ENCODE data around the gene EIF5A2.

Gene EIF5A2

DNA sequence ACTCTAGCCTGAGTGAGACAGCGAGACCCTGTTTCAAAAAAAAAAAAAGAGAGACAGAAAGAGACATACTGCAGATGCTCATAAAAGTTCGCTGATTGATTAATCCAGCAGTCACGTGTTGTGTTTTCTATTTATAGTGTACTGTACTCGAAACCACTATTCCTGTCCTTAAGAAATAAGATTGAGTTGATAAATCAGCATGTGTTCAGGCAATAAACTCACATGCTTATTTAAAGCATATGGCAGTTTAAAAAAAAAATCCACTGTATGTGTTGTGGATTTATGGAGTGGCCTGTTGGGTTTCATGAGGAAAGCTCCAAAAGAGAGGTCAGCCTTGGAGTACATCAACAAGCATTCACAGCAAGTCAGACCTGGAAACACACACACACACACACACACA, 56.1 kb downstream of the EIF5A2 start:
- no peak for DNase-seq (ENCODE audit: low spot score)

- DNase-seq (ENCODE audit: low spot score), result no peak
Measured at GRCh38 chr3:170848292-170848917, 60.0 kb downstream of the EIF5A2 start.

DNA sequence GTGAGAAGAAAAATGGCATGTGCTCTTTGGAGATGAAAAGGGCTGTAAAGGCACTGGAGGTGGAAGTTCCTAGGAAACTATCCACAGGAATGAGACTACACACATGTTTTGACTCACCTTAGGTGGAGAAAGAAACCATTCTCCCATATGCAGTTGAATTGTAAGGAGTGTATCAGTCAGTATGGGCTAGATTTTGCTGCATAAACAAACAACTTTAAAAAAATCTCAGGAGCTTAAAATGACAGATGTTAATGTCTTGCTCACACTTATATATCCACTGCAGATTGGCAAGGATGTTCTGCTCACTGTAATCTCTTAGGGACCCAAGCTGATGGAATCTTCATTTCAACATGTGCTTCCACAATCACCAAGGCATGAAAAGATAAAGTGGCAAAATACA, 64.1 kb downstream of the EIF5A2 start:
- DNase-seq (ENCODE audit: low spot score), result no peak

GRCh38 chr3:170840291-170840859, 68.1 kb downstream of the EIF5A2 start:
- no peak for DNase-seq (ENCODE audit: low spot score)

DNA sequence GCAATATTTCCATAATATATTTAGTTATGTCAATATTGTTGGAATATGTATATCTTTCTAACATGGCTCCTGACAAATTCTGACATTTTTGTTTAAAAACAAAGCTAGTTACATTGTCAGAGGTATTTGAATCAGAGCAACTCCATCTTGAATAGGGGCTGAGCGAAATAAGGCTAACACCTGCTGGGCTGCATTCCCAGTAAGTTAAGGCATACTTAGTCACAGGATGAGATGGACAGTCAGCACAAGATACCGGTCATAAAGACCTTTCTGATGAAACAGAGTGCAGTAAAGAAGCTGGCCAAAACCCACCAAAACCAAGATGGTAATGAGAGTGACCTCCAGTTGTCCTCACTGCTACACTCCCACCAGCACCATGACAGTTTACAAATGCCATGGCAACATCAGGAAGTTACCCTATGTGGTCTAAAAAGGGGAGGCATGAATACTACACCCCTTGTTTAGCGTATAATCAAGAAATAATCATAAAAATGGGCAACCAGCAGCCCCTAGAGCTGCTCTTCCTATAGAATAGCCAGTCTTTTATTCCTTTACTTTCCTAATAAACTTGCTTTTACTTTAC, 68.8 kb downstream of the EIF5A2 start:
- DNase-seq (ENCODE audit: low spot score), result no peak

Measured in CD4-positive, alpha-beta T cell treated with Interleukin-6 at 100 ng/mL for 8 hours (primary cell).